Colonic mucosa (tissue), 4 donors: ENCODE data around the gene SLC6A19. TPM values are rescaled to one million over a fixed set of nuclear protein-coding genes. Genes with fewer than 3 reads are reported as not detected.
A peak's percentile ranks its signal among the peaks of the same experiment; 100 is the strongest.

Experiments
- DNase-seq: peaks from one replicate; pipeline ENCODE4 v3.0.0-alpha.2; 2020
- H3K27ac ChIP-seq: fragments of 200-600 bp; one replicate; pipeline ENCODE4 v1.8.0; 2021
- H3K27me3 ChIP-seq: fragments of 200-600 bp; one replicate; pipeline ENCODE4 v1.8.0; 2021
- H3K36me3 ChIP-seq: fragments of 200-600 bp; one replicate; pipeline ENCODE4 v1.8.0; 2021
- H3K4me1 ChIP-seq: fragments of 200-600 bp; one replicate; pipeline ENCODE4 v1.8.0; 2021; ENCODE audit warnings: mild to moderate bottlenecking
- H3K4me3 ChIP-seq: fragments of 200-600 bp; one replicate; pipeline ENCODE4 v1.8.0; 2021
- H3K9ac ChIP-seq, 2 donors: one replicate each; pipeline ENCODE4 v1.7.0; 2013; ENCODE audit warnings: control low read depth in 2 of 2, low read depth in 2 of 2, low read length in 2 of 2
- H3K9me3 ChIP-seq: fragments of 200-600 bp; one replicate; pipeline ENCODE4 v1.8.0; 2021
- intact Hi-C: fragments of 100-400 bp; cut with DNase I; formaldehyde crosslinking; loops from one replicate; pipeline ENCODE4 v1.14.1; 2022
- total RNA-seq, 2 donors: library from RNA; stranded (reverse); fragmentation: NEBNext Ultra II Directional in 1 of 2; extraction: Animal tissue kit (Norgen Biotek cat#: 25700) in 1 of 2; gene quantifications; one replicate each; pipeline ENCODE4 v1.2.1, GENCODE V29; 2021
- TF ChIP-seq, protein P1 (sequence below): fragments of 200-600 bp; IDR thresholded peaks from one replicate; pipeline ENCODE4 v1.8.0; 2022; ENCODE audit warnings: antibody characterized with exemption, mild to moderate bottlenecking
- donor health status: healthy.
- donor health status: DM: no; HTN: no; CAD: no.
- donor health status: DM: no; HTN: no; CAD: no.

SLC6A19 gene
- total RNA-seq, 2 donors from 2014 or later: 0.67 to 56.2 TPM

DNA sequence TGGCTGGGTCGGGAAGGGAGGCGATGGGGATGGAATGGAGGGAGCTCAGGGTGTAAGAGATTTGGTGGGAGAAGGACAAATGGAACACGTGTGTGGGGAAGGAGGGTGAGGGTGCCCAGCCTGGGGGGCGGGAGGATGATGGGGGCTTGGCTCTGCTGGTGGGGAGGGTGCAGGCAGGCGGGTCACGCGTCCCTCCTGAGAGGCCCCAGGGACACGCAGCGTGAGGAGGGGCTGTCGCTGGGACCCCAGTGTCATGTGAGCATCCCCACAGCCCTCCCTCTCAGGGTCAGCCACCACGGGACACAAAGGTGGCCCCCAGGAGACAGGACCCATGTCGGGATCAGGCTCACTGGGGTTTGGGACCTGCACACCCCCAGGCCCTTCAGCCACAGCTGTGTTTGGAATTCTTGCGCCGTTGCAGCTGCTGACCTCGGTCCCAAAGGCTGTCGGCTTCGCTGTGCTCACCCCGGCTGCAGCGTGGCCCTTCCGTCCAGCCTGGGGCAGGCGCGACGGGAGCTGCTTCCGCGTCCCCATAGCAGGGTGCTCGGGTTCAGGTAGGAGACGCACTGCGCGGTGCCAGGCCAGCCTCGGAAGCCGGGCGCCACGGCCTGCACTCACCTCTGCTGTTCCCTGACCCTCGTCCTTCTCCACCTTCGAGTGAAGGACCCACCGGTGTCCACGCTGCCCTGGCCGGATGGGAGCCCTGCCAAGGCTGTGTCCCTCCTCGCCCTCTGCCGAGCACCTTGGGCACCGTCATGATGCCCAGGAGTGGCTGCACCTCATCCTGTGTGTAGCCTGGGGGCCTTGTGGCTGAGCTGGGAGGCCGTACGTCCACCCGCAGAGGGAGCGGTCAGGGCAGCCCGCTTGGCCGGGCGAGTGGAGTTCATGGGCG, 5.4 kb downstream of the SLC6A19 start:
- H3K27me3 ChIP-seq: peaks cover 6% of the 10 kb centered on the region

DNA sequence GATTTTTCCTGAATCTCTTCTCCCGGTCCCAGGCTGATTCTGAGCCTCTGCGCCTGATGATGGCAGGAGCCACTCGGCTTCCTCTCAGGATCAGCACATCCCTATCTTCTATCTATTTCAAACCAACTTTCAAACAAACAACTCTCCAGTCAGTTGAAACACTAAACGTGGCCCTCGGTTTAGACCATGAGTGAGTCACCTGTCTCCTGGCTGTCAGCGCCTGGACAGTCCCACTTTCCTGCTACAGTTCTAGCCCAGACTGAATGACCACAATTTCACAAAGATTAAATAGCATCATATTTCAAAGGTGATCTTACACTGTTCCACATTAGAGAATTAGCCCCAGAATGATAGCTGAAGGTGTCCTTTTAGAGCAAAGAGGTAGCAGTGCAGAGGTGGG, 6.2 kb downstream of the SLC6A19 start:
- H3K27ac ChIP-seq: no peak overlapping the region
- H3K4me1 ChIP-seq: no peaks in the 10 kb centered on the region
- H3K36me3 ChIP-seq: no peaks in the 10 kb centered on the region
- H3K27me3 ChIP-seq: no peaks in the 10 kb centered on the region
- H3K9me3 ChIP-seq: no peaks in the 10 kb centered on the region
- intact Hi-C loops: no loop called here
- no peak overlapping the region for H3K4me3 ChIP-seq
- TF ChIP-seq, protein P1, sequence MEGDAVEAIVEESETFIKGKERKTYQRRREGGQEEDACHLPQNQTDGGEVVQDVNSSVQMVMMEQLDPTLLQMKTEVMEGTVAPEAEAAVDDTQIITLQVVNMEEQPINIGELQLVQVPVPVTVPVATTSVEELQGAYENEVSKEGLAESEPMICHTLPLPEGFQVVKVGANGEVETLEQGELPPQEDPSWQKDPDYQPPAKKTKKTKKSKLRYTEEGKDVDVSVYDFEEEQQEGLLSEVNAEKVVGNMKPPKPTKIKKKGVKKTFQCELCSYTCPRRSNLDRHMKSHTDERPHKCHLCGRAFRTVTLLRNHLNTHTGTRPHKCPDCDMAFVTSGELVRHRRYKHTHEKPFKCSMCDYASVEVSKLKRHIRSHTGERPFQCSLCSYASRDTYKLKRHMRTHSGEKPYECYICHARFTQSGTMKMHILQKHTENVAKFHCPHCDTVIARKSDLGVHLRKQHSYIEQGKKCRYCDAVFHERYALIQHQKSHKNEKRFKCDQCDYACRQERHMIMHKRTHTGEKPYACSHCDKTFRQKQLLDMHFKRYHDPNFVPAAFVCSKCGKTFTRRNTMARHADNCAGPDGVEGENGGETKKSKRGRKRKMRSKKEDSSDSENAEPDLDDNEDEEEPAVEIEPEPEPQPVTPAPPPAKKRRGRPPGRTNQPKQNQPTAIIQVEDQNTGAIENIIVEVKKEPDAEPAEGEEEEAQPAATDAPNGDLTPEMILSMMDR: no peak
- no peak for DNase-seq
- no peak overlapping the region for H3K9ac ChIP-seq

More for the DNA sequence above, 5.4 kb downstream of the SLC6A19 start:
- H3K36me3 ChIP-seq: no peaks in the 10 kb centered on the region
- no peaks in the 10 kb centered on the region for H3K9me3 ChIP-seq
- H3K4me3 ChIP-seq: no peak overlapping the region
- intact Hi-C loops: no loop called here
- no peak overlapping the region for H3K27ac ChIP-seq
- no peak overlapping the region for H3K9ac ChIP-seq
- TF ChIP-seq, protein P1: no peak
- no peak for DNase-seq
- no peaks in the 10 kb centered on the region for H3K4me1 ChIP-seq

DNA sequence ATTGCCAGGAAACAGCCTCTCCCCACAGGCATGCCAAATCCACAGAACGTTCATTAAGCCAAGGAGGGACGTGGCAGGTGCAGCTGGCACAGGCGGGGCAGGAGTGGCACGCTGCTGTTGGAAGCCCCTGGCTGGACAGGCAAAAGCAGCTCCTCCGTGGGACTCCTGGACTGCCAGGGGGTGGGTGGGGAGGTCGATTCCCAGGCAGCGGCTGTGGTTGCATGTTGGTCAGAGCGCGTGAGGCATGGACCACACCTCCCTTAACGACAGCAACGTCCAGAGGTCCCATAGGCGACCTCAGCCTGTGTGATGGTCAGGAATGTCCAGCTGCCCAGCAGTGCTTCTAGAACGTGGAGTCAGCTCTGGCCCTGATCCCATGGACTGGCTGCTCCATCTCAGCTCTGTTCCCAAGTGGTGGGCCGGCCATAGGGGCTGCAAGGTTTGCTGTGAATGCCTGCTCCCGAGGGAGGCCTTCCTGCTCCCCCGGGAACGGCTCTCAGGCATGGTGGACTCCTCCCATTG, 6.9 kb downstream of the SLC6A19 start:
- TF ChIP-seq, protein P1: no peak
- no peaks in the 10 kb centered on the region for H3K36me3 ChIP-seq
- no peak overlapping the region for H3K4me3 ChIP-seq
- H3K27ac ChIP-seq: no peak overlapping the region
- no peak overlapping the region for H3K9ac ChIP-seq
- H3K4me1 ChIP-seq: no peaks in the 10 kb centered on the region
- H3K27me3 ChIP-seq: no peaks in the 10 kb centered on the region
- no peaks in the 10 kb centered on the region for H3K9me3 ChIP-seq
- DNase-seq: no peak
- intact Hi-C loops: no loop called here

DNA sequence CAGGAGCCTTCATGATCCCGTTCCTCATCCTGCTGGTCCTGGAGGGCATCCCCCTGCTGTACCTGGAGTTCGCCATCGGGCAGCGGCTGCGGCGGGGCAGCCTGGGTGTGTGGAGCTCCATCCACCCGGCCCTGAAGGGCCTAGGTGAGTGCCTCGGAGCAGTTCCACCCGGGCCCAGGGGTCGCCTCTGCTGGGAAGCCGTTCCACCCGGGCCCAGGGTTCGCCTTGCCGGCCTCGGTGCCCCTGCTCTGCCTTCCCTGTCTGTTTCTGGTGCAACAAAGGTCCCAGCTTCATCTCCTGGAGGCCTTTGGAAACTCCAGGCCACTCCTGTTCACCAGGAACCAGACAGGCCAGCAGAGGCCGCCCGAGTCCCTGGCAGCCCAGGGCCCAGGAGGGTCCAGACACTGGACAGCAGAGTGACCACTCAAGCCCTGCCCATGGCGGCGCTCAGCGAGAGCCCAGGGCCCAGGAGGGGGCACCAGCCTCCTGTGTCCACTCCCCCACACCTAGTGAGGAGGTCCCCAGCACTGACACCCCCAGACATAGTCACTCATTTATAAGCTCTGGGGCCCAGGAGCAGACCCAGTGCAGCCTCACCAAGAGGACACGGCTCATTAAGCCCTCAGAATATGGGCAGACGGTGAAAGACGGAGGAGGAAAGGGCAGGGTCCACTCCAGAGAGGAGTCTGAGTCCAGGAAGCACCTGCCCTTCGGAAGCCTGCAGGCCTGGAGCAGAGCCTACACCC, 7.5 kb downstream of the SLC6A19 start:
- Histone ChIP-seq H3K27me3 (no peaks in the 10 kb centered on the region), H3K4me1 (no peaks in the 10 kb centered on the region), H3K4me3 (no peak overlapping the region), H3K9ac (no peak overlapping the region), H3K9me3 (no peaks in the 10 kb centered on the region), H3K27ac (no peak overlapping the region), H3K36me3 (no peaks in the 10 kb centered on the region)
- DNase-seq: peak; percentile 54
- TF ChIP-seq, protein P1: peak; percentile 57
- intact Hi-C loops: no loop called here

DNA sequence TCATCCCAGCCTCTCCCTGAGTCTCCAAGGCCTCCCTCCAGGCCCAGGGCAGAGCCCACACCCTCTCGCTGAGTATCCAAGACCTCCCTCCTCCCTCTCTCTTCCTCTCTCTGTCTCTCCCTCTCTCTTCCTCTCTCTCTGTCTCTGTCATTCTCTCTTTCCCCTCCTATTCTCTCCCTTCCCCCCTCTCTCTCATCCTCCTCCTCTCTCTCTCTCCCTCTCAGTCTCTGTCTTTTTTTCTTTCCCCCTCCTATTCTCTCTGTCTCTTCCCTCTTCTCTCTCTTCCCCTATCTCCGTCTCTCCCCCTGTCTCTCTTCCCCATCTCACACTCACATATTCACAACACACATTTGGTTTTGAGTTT, 8.1 kb downstream of the SLC6A19 start:
- no peak overlapping the region for H3K27ac ChIP-seq
- TF ChIP-seq, protein P1: no peak
- H3K4me1 ChIP-seq: no peaks in the 10 kb centered on the region
- no peak for DNase-seq
- no peaks in the 10 kb centered on the region for H3K36me3 ChIP-seq
- no peak overlapping the region for H3K9ac ChIP-seq
- H3K27me3 ChIP-seq: no peaks in the 10 kb centered on the region
- H3K9me3 ChIP-seq: no peaks in the 10 kb centered on the region
- no peak overlapping the region for H3K4me3 ChIP-seq
- intact Hi-C loops: no loop called here
